ENCODE measurements around the gene METRN. TPM values are rescaled to one million over a fixed set of nuclear protein-coding genes. Genes with fewer than 3 reads are reported as not detected.
"Not testable (repeated sequence)": the region's sequence is repeated elsewhere in the genome, so short reads cannot be mapped to it uniquely, and the experiment has no call there.

METRN gene
- total RNA-seq, 2 experiments from 2014 or later, result 2.6 to 3.2 TPM

GRCh38 chr16:751152-752006 is 36.5 kb downstream of the METRN start:
- ChIA-PET CTCF (no interaction called here), POLR2A (no interaction called here)
- no peaks in the 10 kb centered on the region for H3K36me3 ChIP-seq (ENCODE audit: insufficient read depth, low read length)
- DNase-seq (peak in 1 of 14 experiments; percentile 7), ATAC-seq (ENCODE audit: poor library complexity) (no peak)
- no peak overlapping the region for H3K27ac ChIP-seq (ENCODE audit: low read depth in 1 of 2, low read length in 2 of 2)
- Mint-ChIP-seq H3K36me3 (ENCODE audit: low read depth) (no peaks in the 10 kb centered on the region), H3K9me3 (no peaks in the 10 kb centered on the region), H3K4me1 (ENCODE audit: low read depth) (no peaks in the 10 kb centered on the region), H3K27ac (no peak overlapping the region), H3K27me3 (peaks cover 5% of the 10 kb centered on the region), H3K4me3 (no peak overlapping the region)
- intact Hi-C loops (cut with DNase I, micrococcal nuclease), result no loop called here
- peaks cover 7% of the 10 kb centered on the region for H3K4me1 ChIP-seq (ENCODE audit: insufficient read depth, low read length)
- no peaks in the 10 kb centered on the region for H3K9me3 ChIP-seq (ENCODE audit: control insufficient read depth in 1 of 2, insufficient read depth in 1 of 2, low read length in 2 of 2)
- H3K27me3 ChIP-seq (ENCODE audit: control insufficient read depth in 1 of 2, insufficient read depth in 2 of 2, low read length in 2 of 2), result no peaks in the 10 kb centered on the region
- no peak for TF ChIP-seq CTCF (IDR thresholded peaks at IDR 0.05)
- no peak overlapping the region for H3K4me3 ChIP-seq (ENCODE audit: low read length)

GRCh38 chr16:752007-752312 is 37.0 kb downstream of the METRN start:
- ATAC-seq (ENCODE audit: poor library complexity) (no peak), DNase-seq (no peak)
- Histone ChIP-seq H3K36me3 (ENCODE audit: insufficient read depth, low read length) (no peaks in the 10 kb centered on the region), H3K27me3 (ENCODE audit: control insufficient read depth in 1 of 2, insufficient read depth in 2 of 2, low read length in 2 of 2) (no peaks in the 10 kb centered on the region), H3K4me3 (ENCODE audit: low read length) (no peak overlapping the region), H3K4me1 (ENCODE audit: insufficient read depth, low read length) (peaks cover 7% of the 10 kb centered on the region), H3K9me3 (ENCODE audit: control insufficient read depth in 1 of 2, insufficient read depth in 1 of 2, low read length in 2 of 2) (no peaks in the 10 kb centered on the region), H3K27ac (ENCODE audit: low read depth in 1 of 2, low read length in 2 of 2) (no peak overlapping the region)
- H3K27me3 Mint-ChIP-seq, result peaks cover 5% of the 10 kb centered on the region
- no peaks in the 10 kb centered on the region for H3K4me1 Mint-ChIP-seq (ENCODE audit: low read depth)
- no peaks in the 10 kb centered on the region for H3K36me3 Mint-ChIP-seq (ENCODE audit: low read depth)
- H3K4me3 Mint-ChIP-seq, result no peak overlapping the region
- intact Hi-C loops (cut with DNase I, micrococcal nuclease), result no loop called here
- ChIA-PET POLR2A (no interaction called here), CTCF (no interaction called here)
- TF ChIP-seq CTCF (IDR thresholded peaks at IDR 0.05), result no peak
- H3K27ac Mint-ChIP-seq, result no peak overlapping the region
- H3K9me3 Mint-ChIP-seq, result no peaks in the 10 kb centered on the region

GRCh38 chr16:754121-754607 is 39.2 kb downstream of the METRN start:
- not testable (repeated sequence) for H3K27ac ChIP-seq (ENCODE audit: low read depth in 1 of 2, low read length in 2 of 2); H3K27ac Mint-ChIP-seq

More at GRCh38 chr16:754121-754607, 39.2 kb downstream of the METRN start:
- DNase-seq; H3K27me3 Mint-ChIP-seq; H3K4me1 ChIP-seq (ENCODE audit: insufficient read depth, low read length); intact Hi-C loops (cut with DNase I, micrococcal nuclease); H3K27me3 ChIP-seq (ENCODE audit: control insufficient read depth in 1 of 2, insufficient read depth in 2 of 2, low read length in 2 of 2); H3K9me3 Mint-ChIP-seq; CTCF ChIA-PET; POLR2A ChIA-PET; ATAC-seq (ENCODE audit: poor library complexity); H3K36me3 ChIP-seq (ENCODE audit: insufficient read depth, low read length); H3K4me3 ChIP-seq (ENCODE audit: low read length); H3K36me3 Mint-ChIP-seq (ENCODE audit: low read depth); H3K9me3 ChIP-seq (ENCODE audit: control insufficient read depth in 1 of 2, insufficient read depth in 1 of 2, low read length in 2 of 2); H3K4me1 Mint-ChIP-seq (ENCODE audit: low read depth); H3K4me3 Mint-ChIP-seq: not testable (repeated sequence)
